ENCODE results near the gene MARK2.

MARK2 gene

GRCh38 chr11:63816166-63816565 is 22.7 kb upstream of the MARK2 start:
- TF ChIP-seq, protein P1, sequence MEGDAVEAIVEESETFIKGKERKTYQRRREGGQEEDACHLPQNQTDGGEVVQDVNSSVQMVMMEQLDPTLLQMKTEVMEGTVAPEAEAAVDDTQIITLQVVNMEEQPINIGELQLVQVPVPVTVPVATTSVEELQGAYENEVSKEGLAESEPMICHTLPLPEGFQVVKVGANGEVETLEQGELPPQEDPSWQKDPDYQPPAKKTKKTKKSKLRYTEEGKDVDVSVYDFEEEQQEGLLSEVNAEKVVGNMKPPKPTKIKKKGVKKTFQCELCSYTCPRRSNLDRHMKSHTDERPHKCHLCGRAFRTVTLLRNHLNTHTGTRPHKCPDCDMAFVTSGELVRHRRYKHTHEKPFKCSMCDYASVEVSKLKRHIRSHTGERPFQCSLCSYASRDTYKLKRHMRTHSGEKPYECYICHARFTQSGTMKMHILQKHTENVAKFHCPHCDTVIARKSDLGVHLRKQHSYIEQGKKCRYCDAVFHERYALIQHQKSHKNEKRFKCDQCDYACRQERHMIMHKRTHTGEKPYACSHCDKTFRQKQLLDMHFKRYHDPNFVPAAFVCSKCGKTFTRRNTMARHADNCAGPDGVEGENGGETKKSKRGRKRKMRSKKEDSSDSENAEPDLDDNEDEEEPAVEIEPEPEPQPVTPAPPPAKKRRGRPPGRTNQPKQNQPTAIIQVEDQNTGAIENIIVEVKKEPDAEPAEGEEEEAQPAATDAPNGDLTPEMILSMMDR (IDR thresholded peaks at IDR 0.05; ENCODE audit: low read depth, low read length), result no peak
- no peak overlapping the region for H3K4me3 ChIP-seq (ENCODE audit: low read depth, low read length)

DNA sequence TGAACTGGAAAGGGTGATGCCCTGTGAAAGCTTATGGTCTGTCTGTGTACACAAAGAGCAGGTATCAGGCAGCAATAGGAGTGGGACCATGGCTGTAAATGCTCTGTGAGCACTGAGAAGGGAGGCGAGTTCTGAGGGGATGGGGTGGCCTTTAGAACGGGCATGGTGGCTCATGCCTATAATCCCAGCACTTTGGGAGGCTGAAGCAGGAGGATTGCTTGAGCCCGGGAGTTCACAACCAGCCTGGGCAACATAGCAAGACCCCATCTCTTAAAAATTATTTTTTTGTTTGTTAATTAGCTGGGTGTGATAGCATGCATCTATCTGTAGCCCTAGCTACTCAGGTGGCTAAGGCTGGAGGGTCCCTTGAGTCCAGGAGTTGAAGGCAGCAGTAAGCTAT is 22.2 kb upstream of the MARK2 start:
- TF ChIP-seq, protein P1 (IDR thresholded peaks at IDR 0.05; ENCODE audit: low read depth, low read length), result no peak
- no peak overlapping the region for H3K4me3 ChIP-seq (ENCODE audit: low read depth, low read length)

- TF ChIP-seq, protein P1 (IDR thresholded peaks at IDR 0.05; ENCODE audit: low read depth, low read length), result no peak
- no peak overlapping the region for H3K4me3 ChIP-seq (ENCODE audit: low read depth, low read length)
These were observed 21.0 kb upstream of the MARK2 start for GRCh38 chr11:63817758-63818498.

DNA sequence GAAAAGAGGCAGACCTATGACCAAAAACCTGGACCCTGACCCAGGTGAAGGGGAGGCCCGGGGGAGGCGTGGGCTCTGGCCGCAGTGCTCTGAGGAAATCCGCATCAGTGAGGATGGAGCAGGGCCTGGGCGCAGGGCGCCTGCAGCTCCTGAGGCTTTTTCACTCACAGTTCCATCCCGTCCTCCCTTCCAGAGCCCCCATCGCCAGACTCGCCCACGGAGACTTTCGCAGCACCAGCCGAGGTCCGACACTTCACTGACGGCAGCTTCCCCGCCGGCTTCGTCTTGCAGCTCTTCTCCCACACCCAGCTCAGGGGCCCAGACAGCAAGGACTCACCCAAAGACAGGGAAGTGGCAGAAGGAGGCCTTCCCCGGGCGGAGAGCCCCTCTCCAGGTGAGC is 20.3 kb upstream of the MARK2 start:
- TF ChIP-seq, protein P1 (IDR thresholded peaks at IDR 0.05; ENCODE audit: low read depth, low read length), result no peak
- H3K4me3 ChIP-seq (ENCODE audit: low read depth, low read length), result no peak overlapping the region

DNA sequence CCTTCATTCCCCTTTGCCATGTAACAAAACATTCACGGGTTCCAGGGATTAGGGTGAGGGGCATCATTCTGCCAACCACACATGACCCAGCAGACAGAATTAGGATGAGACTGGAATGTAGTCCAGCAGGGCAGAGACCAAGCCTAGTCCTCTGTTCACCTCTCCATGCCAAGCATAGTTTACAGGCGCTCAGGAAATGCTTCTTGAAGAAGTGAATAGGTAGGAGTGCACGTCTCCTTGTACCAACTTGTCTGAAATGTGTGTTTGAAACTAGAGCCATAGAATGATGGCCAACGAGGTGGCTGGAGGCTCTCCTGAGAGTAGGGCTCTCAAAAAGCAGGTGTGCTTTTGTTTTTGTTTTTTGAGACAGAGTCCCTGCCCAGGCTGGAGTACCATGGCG is 17.5 kb upstream of the MARK2 start:
- TF ChIP-seq, protein P1 (IDR thresholded peaks at IDR 0.05; ENCODE audit: low read depth, low read length), result no peak
- no peak overlapping the region for H3K4me3 ChIP-seq (ENCODE audit: low read depth, low read length)

- TF ChIP-seq, protein P1 (IDR thresholded peaks at IDR 0.05; ENCODE audit: low read depth, low read length), result no peak
- H3K4me3 ChIP-seq (ENCODE audit: low read depth, low read length), result no peak overlapping the region
These were observed 12.3 kb upstream of the MARK2 start for GRCh38 chr11:63826471-63827190.

- TF ChIP-seq, protein P1 (IDR thresholded peaks at IDR 0.05; ENCODE audit: low read depth, low read length), result 0 out of 2 replicates have a peak, but pooled peaks have one; percentile 28
- H3K4me3 ChIP-seq (ENCODE audit: low read depth, low read length), result no peak overlapping the region
These were observed 9.0 kb upstream of the MARK2 start for GRCh38 chr11:63829823-63830489.
